MCF 10A (cell line): Measurements from ENCODE around the gene SPATA31C2. TPM values are rescaled to one million over a fixed set of nuclear protein-coding genes. Genes with fewer than 3 reads are reported as not detected.

Experiments used
- BruUV-seq: library from RNA; stranded (reverse); fragments of 400-500 nt; replicated peaks from 2 replicates; lab custom pipeline; 2021; lab: Mats Ljungman, UMichigan
- CTCF ChIA-PET: fragments of 300-600 bp; sonication (Branson Sonifier 250); formaldehyde crosslinking; extraction: SDS; loops from one replicate; lab custom pipeline; 2021; ENCODE audit warnings: antibody characterized with exemption, inconsistent platforms; lab: Yijun Ruan, JAX
- POLR2A ChIA-PET: fragments of 300-600, 350-650 bp; sonication (Branson Sonifier 250); formaldehyde crosslinking; extraction: SDS; loops from one replicate; lab custom pipeline; 2020; ENCODE audit warnings: antibody characterized with exemption, inconsistent platforms; lab: Yijun Ruan, JAX
- DNase-seq: peaks from one replicate; pipeline ENCODE4 v3.0.0-alpha.2; 2018; ENCODE audit not compliant: unreplicated experiment
- H3K27ac Mint-ChIP-seq: one replicate; pipeline ENCODE4 v1.8.0; 2022; ENCODE audit warnings: mild to moderate bottlenecking, low read depth, mixed read lengths; ENCODE audit not compliant: unreplicated experiment
- H3K27me3 Mint-ChIP-seq: one replicate; pipeline ENCODE4 v1.8.0; 2022; ENCODE audit warnings: mixed read lengths; ENCODE audit not compliant: insufficient read depth, unreplicated experiment
- H3K36me3 Mint-ChIP-seq: one replicate; pipeline ENCODE4 v1.8.0; 2022; ENCODE audit warnings: mild to moderate bottlenecking, moderate library complexity, mixed read lengths; ENCODE audit not compliant: insufficient read depth, unreplicated experiment
- H3K4me1 Mint-ChIP-seq: one replicate; pipeline ENCODE4 v1.8.0; 2022; ENCODE audit warnings: mixed read lengths; ENCODE audit not compliant: insufficient read depth, unreplicated experiment
- H3K4me3 Mint-ChIP-seq: one replicate; pipeline ENCODE4 v1.8.0; 2022; ENCODE audit warnings: mild to moderate bottlenecking, moderate library complexity, mixed read lengths; ENCODE audit not compliant: unreplicated experiment
- H3K9me3 Mint-ChIP-seq: one replicate; pipeline ENCODE4 v1.8.0; 2022; ENCODE audit warnings: mixed read lengths; ENCODE audit not compliant: unreplicated experiment
- intact Hi-C: fragments of 100-400 bp; cut with micrococcal nuclease; formaldehyde crosslinking; loops from 2 replicates; pipeline ENCODE4 v1.14.1; 2022
- total RNA-seq: library from RNA; stranded (reverse); gene quantifications from 2 replicates; pipeline ENCODE4 v1.2.3, GENCODE V29; 2022
- TF ChIP-seq, protein P1 (sequence below): fragments of 200-600 bp; IDR thresholded peaks from one replicate; pipeline ENCODE4 v1.8.0; 2022; ENCODE audit warnings: antibody characterized with exemption, mild to moderate bottlenecking; ENCODE audit not compliant: unreplicated experiment

The SPATA31C2 gene
- total RNA-seq, 1 experiment from 2014 or later = not detected

DNA sequence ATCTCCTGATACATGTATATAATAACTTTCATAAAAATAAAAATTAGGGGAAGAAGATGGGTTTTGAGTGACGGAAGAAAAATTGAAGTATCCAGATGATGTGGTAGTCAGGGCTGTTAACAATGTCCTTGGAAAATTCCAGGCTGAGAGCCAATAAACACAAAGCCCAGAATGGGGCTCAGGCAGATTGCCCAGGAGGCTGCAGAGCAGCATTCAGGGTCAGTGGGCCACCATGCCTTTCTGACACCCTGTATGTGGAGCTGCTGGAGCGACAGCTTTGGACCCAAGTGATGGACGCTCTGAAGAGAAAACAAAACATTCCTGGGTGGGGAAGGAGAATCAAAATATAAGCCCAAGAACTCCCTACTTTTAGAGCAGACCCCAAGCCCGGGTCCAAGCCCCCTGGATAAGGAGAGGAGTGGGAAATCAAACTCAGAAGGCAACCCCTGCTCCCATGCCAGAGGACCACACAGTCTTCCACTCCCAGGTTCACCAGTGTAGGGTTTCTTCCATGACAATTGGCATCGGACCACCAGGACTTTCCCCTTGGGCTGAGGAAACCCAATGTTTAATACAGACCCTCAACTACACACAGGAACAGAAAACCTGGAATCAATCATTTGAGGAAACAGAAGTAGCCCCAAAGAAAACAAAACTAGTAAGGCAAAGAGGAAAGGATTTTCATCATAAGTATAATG is 45.7 kb upstream of the SPATA31C2 start:
- H3K27me3 Mint-ChIP-seq = peaks cover 12% of the 10 kb centered on the region
- TF ChIP-seq, protein P1, sequence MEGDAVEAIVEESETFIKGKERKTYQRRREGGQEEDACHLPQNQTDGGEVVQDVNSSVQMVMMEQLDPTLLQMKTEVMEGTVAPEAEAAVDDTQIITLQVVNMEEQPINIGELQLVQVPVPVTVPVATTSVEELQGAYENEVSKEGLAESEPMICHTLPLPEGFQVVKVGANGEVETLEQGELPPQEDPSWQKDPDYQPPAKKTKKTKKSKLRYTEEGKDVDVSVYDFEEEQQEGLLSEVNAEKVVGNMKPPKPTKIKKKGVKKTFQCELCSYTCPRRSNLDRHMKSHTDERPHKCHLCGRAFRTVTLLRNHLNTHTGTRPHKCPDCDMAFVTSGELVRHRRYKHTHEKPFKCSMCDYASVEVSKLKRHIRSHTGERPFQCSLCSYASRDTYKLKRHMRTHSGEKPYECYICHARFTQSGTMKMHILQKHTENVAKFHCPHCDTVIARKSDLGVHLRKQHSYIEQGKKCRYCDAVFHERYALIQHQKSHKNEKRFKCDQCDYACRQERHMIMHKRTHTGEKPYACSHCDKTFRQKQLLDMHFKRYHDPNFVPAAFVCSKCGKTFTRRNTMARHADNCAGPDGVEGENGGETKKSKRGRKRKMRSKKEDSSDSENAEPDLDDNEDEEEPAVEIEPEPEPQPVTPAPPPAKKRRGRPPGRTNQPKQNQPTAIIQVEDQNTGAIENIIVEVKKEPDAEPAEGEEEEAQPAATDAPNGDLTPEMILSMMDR = no peak
- DNase-seq = no peak
- no TSS peak for BruUV-seq
- no peaks in the 10 kb centered on the region for H3K9me3 Mint-ChIP-seq
- no peak overlapping the region for H3K4me3 Mint-ChIP-seq
- H3K36me3 Mint-ChIP-seq = no peaks in the 10 kb centered on the region
- no peaks in the 10 kb centered on the region for H3K4me1 Mint-ChIP-seq
- ChIA-PET CTCF (no interaction called here), POLR2A (no interaction called here)
- intact Hi-C loops = no loop called here
- H3K27ac Mint-ChIP-seq = no peak overlapping the region

DNA sequence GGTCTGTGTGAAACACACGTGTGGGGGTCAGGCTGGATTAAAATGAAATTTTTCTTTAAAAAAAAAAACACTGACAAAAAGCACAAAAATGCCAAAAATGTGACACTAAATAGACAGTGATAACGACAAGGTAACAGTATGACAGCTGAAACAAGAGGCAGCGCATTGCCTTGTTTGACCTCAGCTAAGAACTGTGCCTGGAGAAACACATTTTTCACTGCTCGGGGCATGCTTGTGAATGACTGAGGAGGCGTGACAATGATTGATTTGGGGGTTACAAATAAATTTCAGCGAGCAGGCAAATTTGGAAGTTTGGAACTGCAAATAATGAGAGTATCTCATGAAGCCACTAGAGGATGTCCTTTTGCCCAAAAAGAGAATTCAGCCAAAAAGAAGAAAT is 44.2 kb upstream of the SPATA31C2 start:
- CTCF ChIA-PET = interaction anchor here (0.6 kb wide), 1 partner anchor 38 kb away, joined by 3 read pairs; no protein-coding TSS in a partner anchor
- Mint-ChIP-seq H3K27ac (no peak overlapping the region), H3K27me3 (peaks cover 15% of the 10 kb centered on the region), H3K9me3 (peaks cover under 1% of the 10 kb centered on the region), H3K4me3 (no peak overlapping the region), H3K36me3 (no peaks in the 10 kb centered on the region), H3K4me1 (no peaks in the 10 kb centered on the region)
- BruUV-seq = no TSS peak
- no peak for DNase-seq
- intact Hi-C loops = no loop called here
- TF ChIP-seq, protein P1 = no peak
- POLR2A ChIA-PET = no interaction called here

DNA sequence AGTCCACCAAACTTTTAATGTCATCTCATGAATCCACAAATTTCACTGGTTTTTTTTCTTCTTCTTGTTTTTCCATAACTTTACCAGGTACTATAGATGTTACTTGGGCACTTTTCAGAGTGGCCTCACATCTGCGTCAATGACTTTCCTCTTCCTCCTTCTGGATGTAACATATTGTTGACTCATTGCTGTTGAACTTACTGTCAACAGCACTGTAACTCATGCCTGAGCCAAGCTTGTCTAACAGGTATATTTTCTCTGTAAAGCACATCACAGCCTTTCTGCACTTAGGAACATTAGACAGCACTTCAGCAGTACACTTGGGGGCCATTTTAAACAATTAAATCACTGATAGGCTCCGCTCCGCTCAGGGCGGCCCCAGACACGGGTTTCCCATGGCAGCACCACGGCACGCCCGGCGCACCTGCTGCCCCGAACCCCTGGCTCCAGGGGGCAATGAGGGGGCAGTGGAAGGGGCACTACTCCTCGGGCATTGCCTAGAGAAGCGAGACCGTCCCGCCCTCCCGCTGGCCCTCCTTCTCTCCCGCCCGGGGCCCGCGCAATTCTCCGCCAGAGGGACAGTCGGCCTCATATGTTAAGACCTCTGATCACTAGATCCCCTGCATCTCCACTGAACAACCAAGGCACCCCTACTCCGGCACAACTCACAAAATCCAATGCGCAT is 41.9 kb upstream of the SPATA31C2 start:
- Mint-ChIP-seq H3K4me1 (peaks cover 5% of the 10 kb centered on the region), H3K4me3 (no peak overlapping the region), H3K9me3 (peaks cover 6% of the 10 kb centered on the region), H3K27me3 (peaks cover 37% of the 10 kb centered on the region), H3K27ac (no peak overlapping the region), H3K36me3 (no peaks in the 10 kb centered on the region)
- intact Hi-C loops = no loop called here
- ChIA-PET POLR2A (no interaction called here), CTCF (no interaction called here)
- no TSS peak for BruUV-seq
- TF ChIP-seq, protein P1 = no peak
- no peak for DNase-seq

DNA sequence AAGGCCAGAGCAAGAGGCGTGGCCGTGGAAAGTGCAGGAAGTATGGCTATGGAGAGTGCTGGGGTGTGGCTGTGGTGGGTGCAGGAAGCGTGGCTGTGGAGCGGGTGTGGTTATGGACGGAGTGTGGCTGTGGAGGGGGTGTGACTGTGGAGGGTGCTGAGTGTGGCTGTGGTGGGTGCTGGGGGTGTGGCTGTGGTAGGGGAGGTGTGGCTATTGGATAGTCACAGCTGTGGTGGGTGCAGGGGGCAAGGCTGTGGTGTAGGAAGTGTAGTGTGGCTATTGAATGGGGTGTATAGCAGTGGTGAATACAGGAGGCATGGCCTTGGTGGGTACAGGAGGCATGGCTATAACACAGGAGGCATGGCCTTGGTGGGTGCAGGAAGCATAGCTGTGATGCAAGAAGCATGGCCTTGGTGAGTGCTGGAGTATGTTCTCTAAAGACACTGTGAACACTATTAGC is 40.8 kb upstream of the SPATA31C2 start:
- H3K4me1 Mint-ChIP-seq = peaks cover 5% of the 10 kb centered on the region
- H3K27me3 Mint-ChIP-seq = peaks cover 45% of the 10 kb centered on the region
- BruUV-seq = no TSS peak
- no peak overlapping the region for H3K27ac Mint-ChIP-seq
- ChIA-PET CTCF (interaction anchor here (0.9 kb wide), 1 partner anchor 10 kb away, joined by 4 read pairs; no protein-coding TSS in a partner anchor), POLR2A (no interaction called here)
- TF ChIP-seq, protein P1 = no peak
- no peak overlapping the region for H3K4me3 Mint-ChIP-seq
- H3K36me3 Mint-ChIP-seq = no peaks in the 10 kb centered on the region
- H3K9me3 Mint-ChIP-seq = peaks cover 6% of the 10 kb centered on the region
- no peak for DNase-seq
- intact Hi-C loops = no loop called here
